ENCODE data around the gene DPM3. TPM values are rescaled to one million over a fixed set of nuclear protein-coding genes. Genes with fewer than 3 reads are reported as not detected.
A peak's percentile ranks its signal among the peaks of the same experiment; 100 is the strongest.
"Not testable (repeated sequence)": the region's sequence is repeated elsewhere in the genome, so short reads cannot be mapped to it uniquely, and the experiment has no call there.

Gene DPM3
- total RNA-seq, 4 donors from 2014 or later: 33.5 to 89.2 (median 65.0) TPM

DNA sequence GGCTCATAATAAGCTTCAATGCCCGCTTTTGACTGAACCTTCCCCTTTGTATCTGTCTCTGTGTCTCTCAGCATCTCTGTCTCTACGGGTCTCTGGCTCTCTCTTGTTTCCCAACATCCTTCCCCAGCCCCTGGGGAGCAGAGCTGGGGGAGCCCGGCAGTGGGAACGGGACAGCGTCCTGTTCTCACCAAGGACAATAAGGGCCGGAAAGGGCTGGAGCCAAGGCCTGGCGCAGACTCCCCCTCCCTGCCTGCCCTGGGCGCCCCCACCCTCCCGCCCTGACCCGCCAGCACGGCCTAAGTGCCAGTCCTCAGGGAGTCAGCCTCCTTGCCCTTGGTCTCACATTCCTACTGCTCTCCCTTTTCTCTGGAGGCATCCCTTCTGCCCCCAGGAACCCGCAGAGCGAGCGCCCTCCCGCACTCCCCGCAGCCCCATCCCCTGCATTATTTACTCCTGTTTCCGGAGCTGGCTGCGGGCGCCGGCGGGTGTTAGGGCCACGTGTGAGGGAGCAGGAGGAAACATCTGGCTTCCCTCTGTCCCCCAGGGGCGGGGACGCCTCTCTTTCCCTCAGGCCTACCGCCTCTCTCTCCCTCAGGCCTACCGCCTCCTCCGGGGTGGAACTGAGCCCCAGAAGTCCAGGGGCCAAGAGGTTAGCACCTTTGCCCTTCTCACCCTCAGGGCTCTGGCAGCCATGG, 26.3 kb upstream of the DPM3 start:
- no peak overlapping the region for H3K4me3 ChIP-seq
- DNase-seq: peak in 2 of 3 donors; percentile 18 to 54
- peak overlapping the region in 3 of 4 donors; percentile 44 to 61 (median 61) for H3K27ac ChIP-seq
- H3K27me3 ChIP-seq: no peaks in the 10 kb centered on the region
- H3K9me3 ChIP-seq: no peaks in the 10 kb centered on the region
- peaks cover 0 to 9% (median 0%) of the 10 kb centered on the region in 3 donors for H3K36me3 ChIP-seq
- H3K4me1 ChIP-seq: peaks cover 0 to 18% (median 5%) of the 10 kb centered on the region in 4 donors
- TF ChIP-seq, protein P1, sequence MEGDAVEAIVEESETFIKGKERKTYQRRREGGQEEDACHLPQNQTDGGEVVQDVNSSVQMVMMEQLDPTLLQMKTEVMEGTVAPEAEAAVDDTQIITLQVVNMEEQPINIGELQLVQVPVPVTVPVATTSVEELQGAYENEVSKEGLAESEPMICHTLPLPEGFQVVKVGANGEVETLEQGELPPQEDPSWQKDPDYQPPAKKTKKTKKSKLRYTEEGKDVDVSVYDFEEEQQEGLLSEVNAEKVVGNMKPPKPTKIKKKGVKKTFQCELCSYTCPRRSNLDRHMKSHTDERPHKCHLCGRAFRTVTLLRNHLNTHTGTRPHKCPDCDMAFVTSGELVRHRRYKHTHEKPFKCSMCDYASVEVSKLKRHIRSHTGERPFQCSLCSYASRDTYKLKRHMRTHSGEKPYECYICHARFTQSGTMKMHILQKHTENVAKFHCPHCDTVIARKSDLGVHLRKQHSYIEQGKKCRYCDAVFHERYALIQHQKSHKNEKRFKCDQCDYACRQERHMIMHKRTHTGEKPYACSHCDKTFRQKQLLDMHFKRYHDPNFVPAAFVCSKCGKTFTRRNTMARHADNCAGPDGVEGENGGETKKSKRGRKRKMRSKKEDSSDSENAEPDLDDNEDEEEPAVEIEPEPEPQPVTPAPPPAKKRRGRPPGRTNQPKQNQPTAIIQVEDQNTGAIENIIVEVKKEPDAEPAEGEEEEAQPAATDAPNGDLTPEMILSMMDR (IDR thresholded peaks at IDR 0.05): no peak
- no peak for TF ChIP-seq POLR2A (IDR thresholded peaks at IDR 0.05)

DNA sequence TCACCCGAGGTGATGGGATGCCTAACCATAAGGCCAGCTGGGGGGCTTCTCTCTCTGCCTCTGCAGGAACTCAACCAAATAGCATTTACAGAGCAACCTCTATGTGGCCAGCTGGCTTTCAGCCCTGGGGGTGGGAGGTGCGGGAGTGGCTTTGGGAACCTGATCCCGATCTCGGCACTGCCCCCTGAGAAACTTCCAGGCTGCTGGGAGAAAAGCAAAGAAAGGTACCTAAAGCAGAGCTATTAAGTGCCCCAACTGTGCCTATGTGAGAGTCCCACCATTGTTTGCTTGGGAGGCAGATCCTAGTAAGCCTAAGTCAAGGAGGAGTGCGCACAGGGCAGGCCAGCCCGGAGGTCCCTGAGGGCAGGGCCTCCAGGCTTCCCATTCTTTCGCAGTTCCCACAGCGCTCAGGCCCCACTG, 25.7 kb upstream of the DPM3 start:
- no peak overlapping the region for H3K4me3 ChIP-seq
- peak in 1 of 3 donors; percentile 11 for DNase-seq
- TF ChIP-seq, protein P1 (IDR thresholded peaks at IDR 0.05): no peak
- H3K36me3 ChIP-seq: peaks cover 0 to 9% (median 0%) of the 10 kb centered on the region in 3 donors
- H3K27me3 ChIP-seq: no peaks in the 10 kb centered on the region
- H3K27ac ChIP-seq: peak overlapping the region in 3 of 4 donors; percentile 42 to 61 (median 61)
- H3K4me1 ChIP-seq: peaks cover 0 to 18% (median 5%) of the 10 kb centered on the region in 4 donors
- no peaks in the 10 kb centered on the region for H3K9me3 ChIP-seq

DNA sequence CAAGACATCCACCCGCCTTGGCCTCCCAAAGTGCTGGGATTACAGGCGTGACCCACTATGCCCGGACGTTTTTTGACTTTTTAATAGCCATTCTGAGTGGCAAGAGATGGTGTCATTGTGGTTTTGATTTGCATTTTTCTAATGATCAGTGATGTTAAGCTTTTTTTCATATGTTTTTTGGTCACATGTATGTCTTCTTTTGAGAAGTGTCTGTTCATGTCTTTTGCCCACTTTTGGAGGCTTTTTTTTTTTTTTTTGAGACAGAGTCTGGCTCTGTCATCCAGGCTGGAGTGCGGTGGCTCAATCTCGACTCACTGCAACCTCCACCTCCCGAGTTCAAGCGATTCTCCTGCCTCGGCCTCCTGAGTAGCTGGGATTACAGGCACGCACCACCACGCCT, 24.3 kb upstream of the DPM3 start:
- not testable (repeated sequence) for H3K36me3 ChIP-seq, H3K27me3 ChIP-seq, H3K4me3 ChIP-seq, H3K27ac ChIP-seq, H3K9me3 ChIP-seq
- peaks cover 0 to 18% (median 5%) of the 10 kb centered on the region in 4 donors for H3K4me1 ChIP-seq
- DNase-seq: peak in 1 of 3 donors; percentile 4

DNA sequence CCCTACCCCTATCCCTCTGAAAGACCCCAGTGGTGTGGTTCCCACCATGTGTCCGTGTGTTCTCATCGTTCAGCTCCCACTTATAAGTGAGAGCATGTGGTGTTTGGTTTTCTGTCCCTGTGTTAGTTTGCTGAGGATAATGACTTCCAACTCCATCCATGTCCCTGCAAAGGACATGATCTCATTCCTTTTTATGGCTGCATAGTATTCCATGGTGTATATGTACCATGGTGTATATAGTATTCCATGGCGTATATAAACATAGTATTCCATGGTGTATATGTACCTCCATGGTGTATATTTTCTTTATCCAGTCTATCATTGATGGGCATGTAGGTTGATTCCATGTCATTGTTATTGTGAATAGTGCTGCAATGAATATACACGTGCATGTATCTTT, 23.5 kb upstream of the DPM3 start:
- H3K4me1 ChIP-seq: peaks cover 0 to 18% (median 5%) of the 10 kb centered on the region in 4 donors
- not testable (repeated sequence) for DNase-seq, H3K27me3 ChIP-seq, H3K27ac ChIP-seq, H3K36me3 ChIP-seq, H3K4me3 ChIP-seq, H3K9me3 ChIP-seq

DNA sequence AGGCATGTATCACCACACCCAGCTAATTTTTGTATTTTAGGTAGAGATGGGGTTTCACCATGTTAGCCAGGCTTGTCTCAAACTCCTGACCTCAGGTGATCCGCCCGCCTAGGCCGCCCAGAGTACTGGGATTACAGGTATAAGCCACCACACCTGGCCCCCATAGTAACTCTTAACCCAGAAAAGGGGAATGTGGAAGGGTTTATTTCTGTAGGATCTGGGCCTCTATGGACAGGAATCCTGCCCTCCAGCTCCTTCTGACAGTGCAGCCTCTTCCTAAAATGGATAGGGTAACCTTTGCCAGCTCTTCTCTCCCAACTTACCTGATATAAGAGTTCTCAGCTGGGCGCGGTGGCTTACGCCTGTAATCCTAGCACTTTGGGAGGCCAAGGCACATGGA, 22.3 kb upstream of the DPM3 start:
- H3K4me1 ChIP-seq: peaks cover 0 to 12% (median 4%) of the 10 kb centered on the region in 4 donors
- not testable (repeated sequence) for H3K27me3 ChIP-seq, H3K4me3 ChIP-seq, H3K27ac ChIP-seq, H3K9me3 ChIP-seq, H3K36me3 ChIP-seq, DNase-seq

DNA sequence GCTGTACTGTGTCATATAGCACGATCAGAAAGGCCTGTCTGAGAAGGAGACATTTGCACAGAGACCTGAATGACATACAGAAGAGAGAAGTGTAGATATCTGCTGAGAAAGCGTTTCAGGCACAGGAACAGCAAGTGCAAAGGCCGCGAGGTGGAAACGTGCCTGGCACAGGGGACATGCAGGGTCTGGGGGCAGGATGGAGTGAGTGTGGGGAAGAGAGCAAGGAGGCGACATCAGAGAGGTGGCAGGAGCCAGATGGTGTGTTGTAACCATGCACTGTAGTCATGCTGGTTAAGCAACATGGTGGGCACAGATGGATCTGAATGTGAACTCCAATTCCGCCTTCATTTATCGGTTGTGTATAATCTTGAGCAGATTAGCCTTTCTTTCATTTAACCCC, 19.8 kb upstream of the DPM3 start:
- no peak overlapping the region for H3K27ac ChIP-seq
- no peak overlapping the region for H3K4me3 ChIP-seq
- H3K36me3 ChIP-seq: no peaks in the 10 kb centered on the region
- H3K9me3 ChIP-seq: no peaks in the 10 kb centered on the region
- TF ChIP-seq, protein P1 (IDR thresholded peaks at IDR 0.05): no peak
- no peak for TF ChIP-seq POLR2A (IDR thresholded peaks at IDR 0.05)
- H3K4me1 ChIP-seq: no peaks in the 10 kb centered on the region
- DNase-seq: no peak
- H3K27me3 ChIP-seq: no peaks in the 10 kb centered on the region

DNA sequence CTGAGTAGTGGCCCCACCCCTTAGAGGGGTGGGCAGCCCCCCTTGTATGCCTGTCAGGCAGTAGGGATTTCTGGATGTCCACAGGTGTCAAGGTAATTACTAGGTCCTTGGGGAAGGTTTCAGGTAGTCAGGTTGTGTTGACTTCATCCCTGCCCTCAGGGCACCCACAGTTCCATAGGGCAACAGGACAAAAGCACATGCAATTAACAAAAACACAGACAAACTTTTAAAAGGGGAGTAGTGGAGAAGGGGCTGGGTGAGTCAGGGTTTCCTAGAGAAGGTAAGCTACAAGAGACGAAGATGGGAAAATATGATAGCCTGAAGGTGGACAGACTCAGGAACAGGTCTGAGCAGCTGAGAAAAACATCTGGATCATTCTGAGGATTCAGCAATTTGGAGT, 18.7 kb upstream of the DPM3 start:
- no peak overlapping the region for H3K27ac ChIP-seq
- no peaks in the 10 kb centered on the region for H3K36me3 ChIP-seq
- no peak for DNase-seq
- H3K4me3 ChIP-seq: no peak overlapping the region
- H3K4me1 ChIP-seq: no peaks in the 10 kb centered on the region
- H3K9me3 ChIP-seq: no peaks in the 10 kb centered on the region
- no peaks in the 10 kb centered on the region for H3K27me3 ChIP-seq
- TF ChIP-seq, protein P1 (IDR thresholded peaks at IDR 0.05): no peak
- TF ChIP-seq POLR2A (IDR thresholded peaks at IDR 0.05): no peak

DNA sequence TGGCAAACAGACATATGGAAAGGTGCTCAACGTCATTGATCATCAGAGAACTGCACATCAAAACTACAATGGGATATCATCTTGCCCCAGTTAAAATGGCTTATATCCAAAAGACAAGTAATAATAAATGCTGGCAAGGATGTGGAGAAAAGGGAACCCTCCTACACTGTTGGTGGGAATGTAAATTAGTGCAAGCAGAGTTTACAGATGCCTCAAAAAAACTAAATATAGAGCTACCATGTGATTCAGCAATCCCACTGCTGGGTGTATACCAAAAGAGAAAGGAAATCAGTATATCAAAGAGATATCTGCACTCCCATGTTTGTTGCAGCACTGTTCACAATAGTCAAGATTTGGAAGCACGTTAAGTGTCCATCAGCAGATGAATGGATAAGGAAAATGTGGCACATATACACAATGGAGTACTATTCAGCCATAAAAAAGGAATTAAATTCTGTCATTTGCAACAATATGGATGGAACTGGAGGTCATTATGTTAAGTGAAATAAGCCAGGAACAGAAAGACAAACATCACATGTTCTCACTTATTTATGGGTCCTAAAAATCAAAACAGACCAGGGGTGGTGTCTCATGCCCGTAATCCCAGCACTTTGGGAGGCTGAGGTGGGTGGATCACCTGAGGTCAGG, 15.8 kb upstream of the DPM3 start:
- H3K4me3 ChIP-seq, H3K27me3 ChIP-seq, DNase-seq, H3K27ac ChIP-seq, H3K4me1 ChIP-seq, H3K9me3 ChIP-seq, H3K36me3 ChIP-seq: not testable (repeated sequence)
